Panc1 (cell line): Measurements from ENCODE around the gene EPX. TPM values are rescaled to one million over a fixed set of nuclear protein-coding genes. Genes with fewer than 3 reads are reported as not detected.

Source experiments
- ATAC-seq: fragments of 200-7000 bp; cut with Tn5 transposase; 2 replicates; pipeline ENCODE4 v1.9.1; 2020; ENCODE audit warnings: mild to moderate bottlenecking, moderate library complexity
- BruUV-seq: library from RNA; stranded (reverse); fragments of 400-500 nt; replicated peaks from 2 replicates; lab custom pipeline; 2021; lab: Mats Ljungman, UMichigan
- CTCF ChIA-PET: fragments of 300-600 bp; sonication (Branson Sonifier 250); formaldehyde crosslinking; loops from one replicate; lab custom pipeline; 2022; ENCODE audit warnings: antibody characterized with exemption; lab: Charles Lee
- POLR2A ChIA-PET: fragments of 300-600 bp; sonication (Branson Sonifier 250); formaldehyde crosslinking; loops from one replicate; lab custom pipeline; 2022; ENCODE audit warnings: antibody characterized with exemption; lab: Charles Lee
- DNase-seq: peaks from one replicate; pipeline ENCODE4 v3.0.0-alpha.2; 2010; ENCODE audit warnings: low read depth, low spot score
- H3K27ac ChIP-seq: 2 replicates; pipeline ENCODE4 v1.5.1; 2011; ENCODE audit warnings: mild to moderate bottlenecking, low read length, inconsistent platforms
- H3K27me3 ChIP-seq: fragments of 200-500 bp; sonication (Bioruptor generic); 2 replicates; pipeline ENCODE4 v1.6.0; 2014; ENCODE audit warnings: low read length, inconsistent platforms; ENCODE audit not compliant: control insufficient read depth, insufficient read depth
- H3K36me3 ChIP-seq: fragments of 200-500 bp; sonication (Bioruptor generic); 2 replicates; pipeline ENCODE4 v1.5.1; 2014; ENCODE audit warnings: inconsistent platforms, mild to moderate bottlenecking, low read length, moderate library complexity; ENCODE audit not compliant: control insufficient read depth, insufficient read depth
- H3K4me1 ChIP-seq: 2 replicates; pipeline ENCODE4 v1.5.1; 2011; ENCODE audit warnings: inconsistent platforms, mild to moderate bottlenecking, low read length, moderate library complexity; ENCODE audit not compliant: control insufficient read depth, insufficient read depth
- H3K4me3 ChIP-seq, 2 experiments: 2 replicates each; pipeline ENCODE4 v1.5.1; 2011 to 2012; ENCODE audit warnings: low read depth in 2 of 2, low read length in 2 of 2, mild to moderate bottlenecking in 2 of 2, inconsistent platforms in 1 of 2, moderate library complexity in 1 of 2
- H3K9me3 ChIP-seq: fragments of 200-500 bp; sonication (Bioruptor generic); 2 replicates; pipeline ENCODE4 v1.5.1; 2014; ENCODE audit warnings: low read depth, mild to moderate bottlenecking, inconsistent platforms, low read length, moderate library complexity; ENCODE audit not compliant: control insufficient read depth, insufficient read depth
- CTCF ChIP-seq: fragments of 450-650 bp; IDR thresholded peaks from 2 replicates; pipeline ENCODE4 v1.5.1; 2017; ENCODE audit warnings: mild to moderate bottlenecking
- POLR2AphosphoS5 ChIP-seq: IDR thresholded peaks from 2 replicates; pipeline ENCODE4 v1.6.1; 2012; ENCODE audit warnings: mild to moderate bottlenecking, low read depth, low read length, moderate library complexity
- REST ChIP-seq, 2 experiments: IDR thresholded peaks; 2 replicates each; pipeline ENCODE4 v1.6.1; 2011 to 2012; ENCODE audit warnings: low read depth in 2 of 2, control low read depth in 1 of 2, low read length in 1 of 2, mild to moderate bottlenecking in 1 of 2, moderate library complexity in 1 of 2; ENCODE audit not compliant: insufficient read depth in 1 of 2
- SIN3A ChIP-seq: IDR thresholded peaks from 2 replicates; pipeline ENCODE4 v1.6.1; 2012; ENCODE audit warnings: low read depth, mild to moderate bottlenecking, low read length, moderate library complexity, borderline replicate concordance; ENCODE audit not compliant: insufficient read depth
- TCF7L2 ChIP-seq: IDR thresholded peaks from 2 replicates; pipeline ENCODE4 v1.6.1; 2011; ENCODE audit warnings: mild to moderate bottlenecking, low read depth, low read length, inconsistent platforms
- in situ Hi-C: cut with HindIII; loops from 2 replicates; pipeline ENCODE4 v1.10.0; 2016; ENCODE audit warnings: low sequenced_read_pairs, low pct_unique_long_range_greater_than_20kb
- intact Hi-C: fragments of 100-400 bp; cut with micrococcal nuclease; formaldehyde crosslinking; loops from one replicate; pipeline ENCODE4 v1.10.0; 2022; ENCODE audit not compliant: unreplicated experiment
- total RNA-seq: library from RNA; stranded (reverse); gene quantifications from one replicate; pipeline ENCODE4 v1.2.1, GENCODE V29; 2021; ENCODE audit not compliant: unreplicated experiment

Gene EPX
- total RNA-seq, 1 experiment from 2014 or later: not detected

GRCh38 chr17:58228679-58229078 is 36.2 kb downstream of the EPX start:
- POLR2A ChIA-PET: no interaction called here
- in situ Hi-C loops: no loop called here

GRCh38 chr17:58229384-58229783 is 36.9 kb downstream of the EPX start:
- in situ Hi-C loops: no loop called here
- peaks cover under 1% of the 10 kb centered on the region for H3K27me3 ChIP-seq
- H3K9me3 ChIP-seq: no peaks in the 10 kb centered on the region
- H3K4me3 ChIP-seq: no peak overlapping the region
- H3K4me1 ChIP-seq: no peaks in the 10 kb centered on the region
- intact Hi-C loops: no loop called here
- no TSS peak for BruUV-seq
- no peak for DNase-seq
- no peak for TF ChIP-seq CTCF
- TF ChIP-seq POLR2AphosphoS5: no peak
- no peak for TF ChIP-seq SIN3A
- no peak for TF ChIP-seq TCF7L2
- no peak for TF ChIP-seq REST (IDR thresholded peaks at IDR 0.05; ENCODE audit: insufficient read depth in 1 of 2, low read depth in 2 of 2, low read length in 1 of 2)
- no peak overlapping the region for H3K27ac ChIP-seq
- no peak for ATAC-seq
- no peaks in the 10 kb centered on the region for H3K36me3 ChIP-seq
- CTCF ChIA-PET: interaction anchor here (0.6 kb wide), 1 partner anchor 318 kb away, joined by 6 read pairs; no protein-coding TSS in a partner anchor
- POLR2A ChIA-PET: interaction anchor here (0.6 kb wide), 1 partner anchor 22 kb away, joined by 3 read pairs; no protein-coding TSS in a partner anchor

More at GRCh38 chr17:58228679-58229078, 36.2 kb downstream of the EPX start:
- H3K27me3 ChIP-seq: no peaks in the 10 kb centered on the region; the same call in 1 of the 2 replicates
- no peaks in the 10 kb centered on the region for H3K9me3 ChIP-seq
- H3K36me3 ChIP-seq: no peaks in the 10 kb centered on the region
- ATAC-seq (no peak), DNase-seq (no peak)
- CTCF ChIA-PET: interaction anchor here (0.6 kb wide), 1 partner anchor 317 kb away, joined by 6 read pairs; no protein-coding TSS in a partner anchor
- no peaks in the 10 kb centered on the region for H3K4me1 ChIP-seq
- H3K4me3 ChIP-seq: no peak overlapping the region
- no peak for TF ChIP-seq CTCF
- TF ChIP-seq REST (IDR thresholded peaks at IDR 0.05; ENCODE audit: insufficient read depth in 1 of 2, low read depth in 2 of 2, low read length in 1 of 2): no peak
- no peak for TF ChIP-seq SIN3A
- no peak for TF ChIP-seq POLR2AphosphoS5
- TF ChIP-seq TCF7L2: no peak
- H3K27ac ChIP-seq: no peak overlapping the region
- no TSS peak for BruUV-seq
- intact Hi-C loops: no loop called here
